ENCODE measurements around the gene COX7C.

GRCh38 chr5:86579502-86579901, 38.2 kb upstream of the COX7C start:
- no peak for TF ChIP-seq EZH2phosphoT487 (IDR thresholded peaks at IDR 0.05; ENCODE audit: insufficient read depth, low read depth)
- no peak for TF ChIP-seq EZH2 (IDR thresholded peaks at IDR 0.05; ENCODE audit: insufficient read depth, poor library complexity, severe bottlenecking)

Data from GM23248 (cell line).